Upper lobe of left lung (tissue), 6 donors: Measurements from ENCODE around the gene RTEL1. TPM values are rescaled to one million over a fixed set of nuclear protein-coding genes. Genes with fewer than 3 reads are reported as not detected.
"Not testable (repeated sequence)": the region's sequence is repeated elsewhere in the genome, so short reads cannot be mapped to it uniquely, and the experiment has no call there.

Experiments
- ATAC-seq, 2 donors: fragments of 200-7000 bp; cut with Tn5 transposase; one replicate each; pipeline ENCODE4 v1.9.1; 2022; ENCODE audit warnings: mild to moderate bottlenecking in 2 of 2, moderate library complexity in 2 of 2; ENCODE audit not compliant: low FRiP score in 2 of 2
- DNase-seq, 2 donors: peaks; one replicate each; pipeline ENCODE4 v3.0.0-alpha.2; 2019 to 2020
- H3K27ac ChIP-seq, 4 donors: fragments of 200-600 bp; sonication (generic); one replicate each; pipeline ENCODE4 v1.5.1; 2016 to 2019
- H3K27me3 ChIP-seq, 4 donors: fragments of 200-600 bp; sonication (generic); one replicate each; pipeline ENCODE4 v1.5.1; 2017 to 2019
- H3K36me3 ChIP-seq, 4 donors: fragments of 200-600 bp; sonication (generic); one replicate each; pipeline ENCODE4 v1.5.1; 2016 to 2019
- H3K4me1 ChIP-seq, 4 donors: fragments of 200-600 bp; sonication (generic); one replicate each; pipeline ENCODE4 v1.5.1; 2018 to 2019
- H3K4me3 ChIP-seq, 4 donors: fragments of 200-600 bp; sonication (generic); one replicate each; pipeline ENCODE4 v1.5.1; 2017 to 2019; ENCODE audit warnings: mild to moderate bottlenecking in 2 of 4, moderate library complexity in 1 of 4
- H3K9me3 ChIP-seq, 4 donors: fragments of 200-600 bp; sonication (generic); one replicate each; pipeline ENCODE4 v1.5.1; 2018 to 2019
- EP300 ChIP-seq, 4 donors: sonication (generic); formaldehyde crosslinking; IDR thresholded peaks; one replicate each; pipeline ENCODE4 v1.5.1; 2017; ENCODE audit warnings: antibody characterized with exemption in 4 of 4, control low read depth in 2 of 4
- POLR2A ChIP-seq, 4 donors: fragments of 450-650 bp; IDR thresholded peaks; one replicate each; pipeline ENCODE4 v1.5.1; 2016 to 2017; ENCODE audit warnings: antibody characterized with exemption in 4 of 4, mild to moderate bottlenecking in 2 of 4
- POLR2AphosphoS5 ChIP-seq, 2 donors: sonication (generic); formaldehyde crosslinking; IDR thresholded peaks; one replicate each; pipeline ENCODE4 v1.5.1; 2017; ENCODE audit warnings: antibody characterized with exemption in 2 of 2
- WGBS, 2 donors: methylation state at CpG; one replicate each; pipeline ENCODE4 v1.1.5; 2017 to 2018; 5-methylcytosine and 5-hydroxymethylcytosine counted together
- total RNA-seq, 6 donors: library from RNA; depleted of rRNA in 4 of 6; stranded (reverse); fragments of >200 nt in 4 of 6; gene quantifications; one replicate each; pipeline versions ENCODE4 v1.1.0 to v1.2.1, GENCODE V29; 2016 to 2021
- TF ChIP-seq, protein P1 (sequence below), 6 experiments: fragments of 450-650 bp in 4 of 6; fragments of 200-600 bp in 2 of 6; sonication (generic) in 2 of 6; IDR thresholded peaks; one replicate each; pipeline ENCODE4 v1.5.1; 2016 to 2019; ENCODE audit warnings: antibody characterized with exemption in 6 of 6
- donor health status: DM: no; HTN: no; CAD: no; lungs with moderate emphysema.
- donor health status: DM: no; HTN: yes; CAD: no; lungs with severe emphysema.

RTEL1 gene
- total RNA-seq, 6 donors from 2014 or later: 8.6 to 73.3 (median 32.5) TPM

DNA sequence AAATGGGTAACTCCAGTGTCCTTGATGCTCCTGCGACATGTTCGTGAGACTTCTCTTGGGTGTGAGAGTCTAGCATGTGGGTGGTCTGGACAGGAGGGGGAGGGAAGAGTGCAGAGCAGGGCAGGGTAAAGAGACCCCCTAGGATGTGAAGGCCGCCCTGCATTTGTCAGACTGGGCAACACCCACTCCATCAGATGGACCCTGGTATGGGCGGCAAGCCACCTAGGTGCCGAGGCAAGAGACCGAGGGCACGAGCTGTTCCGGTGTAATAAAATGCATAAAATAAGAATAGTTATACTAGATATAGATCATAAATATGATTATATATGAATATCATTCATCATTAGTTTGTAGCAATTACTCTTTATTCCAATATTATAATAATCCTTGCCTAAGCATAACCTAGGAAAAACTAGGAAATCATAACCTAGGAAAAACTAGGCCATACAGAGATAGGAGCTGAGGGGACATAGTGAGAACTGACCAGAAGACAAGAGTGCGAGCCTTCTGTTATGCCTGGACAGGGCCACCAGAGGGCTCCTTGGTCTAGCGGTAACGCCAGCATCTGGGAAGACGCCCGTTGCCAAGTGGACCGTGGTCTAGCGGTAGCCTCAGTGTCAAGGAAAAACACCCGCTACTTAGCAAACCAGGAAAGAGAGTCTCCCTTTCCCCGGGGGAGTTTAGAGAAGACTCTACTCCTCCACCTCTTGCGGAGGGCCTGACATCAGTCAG, 44.1 kb upstream of the RTEL1 start:
- WGBS, 2 donors: 82 to 84% methylated on average over 16 to 18 of the region's 18 CpGs
- H3K27me3 ChIP-seq, H3K27ac ChIP-seq, H3K4me3 ChIP-seq, H3K4me1 ChIP-seq, ATAC-seq, H3K9me3 ChIP-seq: not testable (repeated sequence)
- DNase-seq: peak in 1 of 2 donors; percentile 38
- TF ChIP-seq, protein P1, sequence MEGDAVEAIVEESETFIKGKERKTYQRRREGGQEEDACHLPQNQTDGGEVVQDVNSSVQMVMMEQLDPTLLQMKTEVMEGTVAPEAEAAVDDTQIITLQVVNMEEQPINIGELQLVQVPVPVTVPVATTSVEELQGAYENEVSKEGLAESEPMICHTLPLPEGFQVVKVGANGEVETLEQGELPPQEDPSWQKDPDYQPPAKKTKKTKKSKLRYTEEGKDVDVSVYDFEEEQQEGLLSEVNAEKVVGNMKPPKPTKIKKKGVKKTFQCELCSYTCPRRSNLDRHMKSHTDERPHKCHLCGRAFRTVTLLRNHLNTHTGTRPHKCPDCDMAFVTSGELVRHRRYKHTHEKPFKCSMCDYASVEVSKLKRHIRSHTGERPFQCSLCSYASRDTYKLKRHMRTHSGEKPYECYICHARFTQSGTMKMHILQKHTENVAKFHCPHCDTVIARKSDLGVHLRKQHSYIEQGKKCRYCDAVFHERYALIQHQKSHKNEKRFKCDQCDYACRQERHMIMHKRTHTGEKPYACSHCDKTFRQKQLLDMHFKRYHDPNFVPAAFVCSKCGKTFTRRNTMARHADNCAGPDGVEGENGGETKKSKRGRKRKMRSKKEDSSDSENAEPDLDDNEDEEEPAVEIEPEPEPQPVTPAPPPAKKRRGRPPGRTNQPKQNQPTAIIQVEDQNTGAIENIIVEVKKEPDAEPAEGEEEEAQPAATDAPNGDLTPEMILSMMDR (IDR thresholded peaks at IDR 0.05): peak in 3 of 6 experiments; percentile 39 to 67 (median 64)
- H3K36me3 ChIP-seq: peaks cover 0 to 48% (median 30%) of the 10 kb centered on the region in 4 donors

DNA sequence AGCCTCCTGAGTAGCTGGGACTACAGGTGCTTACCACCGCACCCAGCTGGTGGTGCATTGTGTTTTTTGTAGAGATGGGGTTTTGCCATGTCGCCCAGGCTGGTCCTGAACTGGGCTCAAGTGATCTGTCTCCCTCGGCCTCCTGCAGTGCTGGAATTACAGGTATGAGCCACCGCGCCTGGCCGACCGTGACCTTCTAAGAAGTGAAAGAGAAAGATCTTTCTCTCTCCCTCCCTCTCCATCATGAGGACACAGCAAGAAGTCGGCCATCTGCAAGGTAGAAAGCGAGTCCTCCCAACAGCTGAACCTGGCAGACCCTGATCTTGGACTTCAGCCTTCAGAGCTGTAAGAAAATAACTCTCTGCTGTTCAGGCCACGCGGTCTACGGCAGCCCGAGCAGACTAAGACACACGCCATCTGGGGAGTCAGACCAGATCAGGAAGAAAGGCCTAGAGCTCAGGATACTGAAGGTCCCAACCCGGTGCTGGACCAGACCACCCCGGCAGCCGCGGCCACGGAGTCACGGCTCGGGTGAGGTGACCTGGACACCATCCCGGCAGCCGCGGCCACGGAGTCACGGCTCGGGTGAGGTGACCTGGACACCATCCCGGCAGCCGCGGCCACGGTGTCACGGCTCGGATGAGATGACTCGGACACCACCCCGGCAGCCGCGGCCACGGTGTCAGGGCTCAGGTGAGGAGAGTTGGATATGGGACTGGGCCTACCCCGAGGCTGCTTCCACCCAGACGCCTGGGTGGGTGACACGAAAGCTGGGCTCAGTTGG, 40.8 kb upstream of the RTEL1 start:
- peak in 1 of 2 donors; percentile 85 for DNase-seq
- Histone ChIP-seq H3K36me3 (peaks cover 0 to 52% (median 30%) of the 10 kb centered on the region in 4 donors), H3K27me3 (no peaks in the 10 kb centered on the region), H3K27ac (no peak overlapping the region), H3K4me1 (peaks cover 0 to 16% (median 6%) of the 10 kb centered on the region in 4 donors), H3K9me3 (no peaks in the 10 kb centered on the region), H3K4me3 (no peak overlapping the region)
- TF ChIP-seq, protein P1 (IDR thresholded peaks at IDR 0.05): no peak
- TF ChIP-seq POLR2AphosphoS5 (IDR thresholded peaks at IDR 0.05): no peak
- TF ChIP-seq EP300 (IDR thresholded peaks at IDR 0.05): no peak
- TF ChIP-seq POLR2A (IDR thresholded peaks at IDR 0.05): no peak
- no peak for ATAC-seq
- 96 to 97% methylated on average over 9 to 38 of the region's 41 CpGs for WGBS, 2 donors

DNA sequence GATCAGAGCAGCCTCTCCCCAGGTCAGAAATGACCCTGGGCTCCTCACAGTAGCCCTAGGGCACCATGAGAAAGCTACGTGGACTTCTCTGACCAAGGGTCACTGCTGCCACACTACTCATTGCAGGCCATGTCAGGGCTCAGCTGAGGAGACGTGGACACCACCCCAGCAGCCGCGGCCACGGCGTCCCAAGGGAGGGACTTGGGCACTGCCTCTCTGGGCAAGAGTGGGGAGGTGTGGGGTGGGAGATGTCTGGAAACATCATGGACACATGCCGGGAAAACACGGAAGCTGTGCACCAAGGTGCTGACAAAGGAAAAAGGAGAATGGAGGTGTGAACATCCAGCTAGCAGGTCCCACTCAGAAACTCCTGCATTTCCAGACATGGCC, 40.2 kb upstream of the RTEL1 start:
- TF ChIP-seq, protein P1 (IDR thresholded peaks at IDR 0.05): no peak
- TF ChIP-seq POLR2AphosphoS5 (IDR thresholded peaks at IDR 0.05) (no peak), POLR2A (IDR thresholded peaks at IDR 0.05) (no peak), EP300 (IDR thresholded peaks at IDR 0.05) (no peak)
- H3K27me3 ChIP-seq: no peaks in the 10 kb centered on the region
- peaks cover 0 to 53% (median 30%) of the 10 kb centered on the region in 4 donors for H3K36me3 ChIP-seq
- H3K9me3 ChIP-seq: no peaks in the 10 kb centered on the region
- no peak for ATAC-seq
- 94 to 96% methylated on average over 7 of the region's 8 CpGs for WGBS, 2 donors
- peaks cover 0 to 16% (median 6%) of the 10 kb centered on the region in 4 donors for H3K4me1 ChIP-seq
- no peak overlapping the region for H3K27ac ChIP-seq
- H3K4me3 ChIP-seq: no peak overlapping the region
- no peak for DNase-seq

DNA sequence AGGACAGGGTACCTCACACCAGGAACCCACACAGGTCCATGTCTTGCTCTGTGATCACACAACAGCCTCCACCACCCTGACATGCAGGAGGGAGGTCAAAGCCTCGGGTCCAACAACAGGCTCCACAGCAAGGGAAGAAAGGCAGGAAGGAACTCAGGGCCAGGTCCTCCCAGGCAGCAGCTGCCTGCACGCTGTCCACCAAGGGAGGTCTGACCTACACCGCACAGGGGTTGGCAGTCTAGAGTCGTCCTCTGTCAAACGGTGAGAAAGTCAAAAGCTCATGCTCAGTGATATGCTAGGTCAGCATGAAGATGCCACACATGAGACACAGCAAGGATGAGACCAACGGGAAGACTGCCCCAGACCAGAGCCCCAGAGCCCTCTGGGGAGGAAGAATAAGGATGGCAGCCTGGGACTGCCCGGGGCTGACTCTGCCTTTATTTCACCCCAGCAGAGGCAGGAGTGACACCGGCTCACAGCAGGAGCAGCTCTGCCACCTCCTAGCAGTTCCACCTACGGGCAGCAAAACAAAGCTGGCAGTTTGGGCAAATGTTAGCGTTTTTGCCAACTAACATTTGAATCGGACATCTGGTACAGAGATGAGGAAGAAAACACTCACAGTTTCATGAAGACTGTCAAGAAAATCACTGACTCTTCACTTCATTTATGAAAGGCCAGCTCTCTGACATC, 39.7 kb upstream of the RTEL1 start:
- Histone ChIP-seq H3K27ac (no peak overlapping the region), H3K4me3 (no peak overlapping the region), H3K27me3 (no peaks in the 10 kb centered on the region), H3K9me3 (no peaks in the 10 kb centered on the region), H3K4me1 (peaks cover 0 to 16% (median 6%) of the 10 kb centered on the region in 4 donors), H3K36me3 (peaks cover 0 to 57% (median 30%) of the 10 kb centered on the region in 4 donors)
- no peak for TF ChIP-seq POLR2AphosphoS5 (IDR thresholded peaks at IDR 0.05)
- TF ChIP-seq, protein P1 (IDR thresholded peaks at IDR 0.05): no peak
- 75 to 88% methylated on average over 7 to 11 of the region's 11 CpGs for WGBS, 2 donors
- DNase-seq: no peak
- ATAC-seq: no peak
